Measurements from ENCODE around the gene HOXA3. TPM values are rescaled to one million over a fixed set of nuclear protein-coding genes. Genes with fewer than 3 reads are reported as not detected.

The HOXA3 gene
- total and polyA plus RNA-seq, 9 donors: 0.36 to 50.9 (median 2.3) TPM

DNA sequence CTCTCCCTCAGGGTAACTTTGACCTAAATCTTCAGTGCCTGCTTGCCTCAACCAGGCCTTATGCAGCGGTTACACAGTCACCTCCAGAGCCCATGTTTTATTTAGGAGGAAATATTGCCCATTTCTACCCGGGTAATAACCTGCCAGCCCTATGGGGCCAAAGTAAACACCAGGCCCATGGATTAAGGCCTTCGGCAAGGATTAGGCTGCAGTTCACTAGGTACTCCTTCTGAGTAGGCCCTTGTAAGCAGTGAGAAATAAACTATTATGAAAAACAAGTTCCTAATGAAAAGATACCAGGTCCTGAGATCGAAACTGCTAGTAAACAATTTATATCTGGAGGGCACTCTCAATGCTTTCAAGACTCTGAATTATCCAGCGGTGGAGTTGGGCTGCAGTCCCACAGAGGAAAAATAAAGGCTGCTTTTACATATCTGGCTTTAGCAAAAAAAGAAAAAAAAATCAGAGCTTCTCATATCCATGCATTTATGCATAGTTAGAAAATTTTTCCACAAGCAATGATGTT is 25.5 kb upstream of the HOXA3 start:
- H3K27ac ChIP-seq: no peak overlapping the region
- intact Hi-C loops (cut with DNase I): no loop called here
- H3K4me3 ChIP-seq: peak overlapping the region; percentile 53
- TF ChIP-seq CTCF (IDR thresholded peaks at IDR 0.05) (no peak), POLR2A (IDR thresholded peaks at IDR 0.05) (no peak), EP300 (IDR thresholded peaks at IDR 0.05) (no peak)
- peaks cover 9% of the 10 kb centered on the region for H3K4me1 ChIP-seq (ENCODE audit: insufficient read depth)
- peaks cover 9% of the 10 kb centered on the region for H3K27me3 ChIP-seq
- H3K36me3 ChIP-seq: no peaks in the 10 kb centered on the region
- H3K9me3 ChIP-seq: no peaks in the 10 kb centered on the region
- WGBS, 3 donors: 81 to 91% (median 88%) methylated on average over 5 of the region's 5 CpGs
- DNase-seq: no peak

DNA sequence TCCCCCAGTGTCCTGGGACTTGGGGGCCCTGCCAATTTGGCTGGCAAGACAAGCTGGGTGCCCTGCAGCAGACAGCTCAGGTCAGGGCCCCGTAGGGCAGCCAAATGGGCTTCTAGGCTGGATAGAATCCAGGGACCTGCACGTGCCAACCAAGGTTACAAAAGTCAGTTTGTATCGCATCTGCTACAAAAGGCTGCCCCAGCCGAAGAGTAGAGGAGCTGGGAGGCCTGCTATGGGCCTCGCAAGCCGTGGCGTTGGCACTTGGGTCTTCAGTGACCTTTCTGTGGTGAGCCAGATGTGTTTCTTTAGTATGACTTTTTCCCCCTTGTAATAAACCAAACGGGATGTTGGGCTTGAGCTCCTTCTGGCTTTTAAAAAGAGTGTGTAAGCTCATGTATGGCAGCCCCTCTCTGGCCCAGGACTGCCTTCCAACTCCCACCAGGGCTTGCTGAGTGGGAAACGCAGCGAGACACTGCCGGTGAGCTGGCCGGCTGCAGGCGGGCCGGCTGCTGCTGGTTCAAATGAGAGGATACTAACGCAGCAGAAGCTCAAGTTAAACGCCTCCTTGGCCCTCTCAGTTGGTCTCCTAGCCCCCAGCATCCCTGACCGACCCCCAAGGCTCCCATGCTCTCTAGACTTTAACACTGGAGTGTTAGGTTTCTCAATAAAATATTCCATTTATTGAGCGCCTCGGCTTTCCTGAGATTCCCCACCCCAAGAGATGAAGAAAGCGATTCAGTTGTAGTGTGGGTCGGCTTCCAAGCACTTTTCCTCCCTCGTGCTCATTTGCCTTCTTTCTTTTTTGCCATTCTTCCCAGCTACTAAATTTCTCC is 24.8 kb upstream of the HOXA3 start:
- H3K9me3 ChIP-seq: no peaks in the 10 kb centered on the region
- no peak for TF ChIP-seq CTCF (IDR thresholded peaks at IDR 0.05)
- TF ChIP-seq POLR2A (IDR thresholded peaks at IDR 0.05): no peak
- TF ChIP-seq EP300 (IDR thresholded peaks at IDR 0.05): no peak
- peaks cover 8% of the 10 kb centered on the region for H3K27me3 ChIP-seq
- H3K4me1 ChIP-seq (ENCODE audit: insufficient read depth): peaks cover 14% of the 10 kb centered on the region
- intact Hi-C loops (cut with DNase I): no loop called here
- no peak overlapping the region for H3K27ac ChIP-seq
- H3K4me3 ChIP-seq: peak overlapping the region; percentile 53
- 81 to 86% (median 85%) methylated on average over 22 of the region's 22 CpGs for WGBS, 3 donors
- DNase-seq: peak in 2 of 5 donors; percentile 7 to 30
- no peaks in the 10 kb centered on the region for H3K36me3 ChIP-seq

GRCh38 chr7:27176524-27176845 is 24.1 kb upstream of the HOXA3 start:
- TF ChIP-seq POLR2A (IDR thresholded peaks at IDR 0.05): no peak
- no peak for TF ChIP-seq EP300 (IDR thresholded peaks at IDR 0.05)
- no peak for TF ChIP-seq CTCF (IDR thresholded peaks at IDR 0.05)
- peaks cover 8% of the 10 kb centered on the region for H3K27me3 ChIP-seq
- 78 to 81% (median 80%) methylated on average over 3 of the region's 3 CpGs for WGBS, 3 donors
- peaks cover 14% of the 10 kb centered on the region for H3K4me1 ChIP-seq (ENCODE audit: insufficient read depth)
- H3K9me3 ChIP-seq: no peaks in the 10 kb centered on the region
- no peaks in the 10 kb centered on the region for H3K36me3 ChIP-seq
- DNase-seq: peak in 1 of 5 donors; percentile 5
- peak overlapping the region; percentile 53 for H3K4me3 ChIP-seq
- no peak overlapping the region for H3K27ac ChIP-seq
- intact Hi-C loops (cut with DNase I): no loop called here

DNA sequence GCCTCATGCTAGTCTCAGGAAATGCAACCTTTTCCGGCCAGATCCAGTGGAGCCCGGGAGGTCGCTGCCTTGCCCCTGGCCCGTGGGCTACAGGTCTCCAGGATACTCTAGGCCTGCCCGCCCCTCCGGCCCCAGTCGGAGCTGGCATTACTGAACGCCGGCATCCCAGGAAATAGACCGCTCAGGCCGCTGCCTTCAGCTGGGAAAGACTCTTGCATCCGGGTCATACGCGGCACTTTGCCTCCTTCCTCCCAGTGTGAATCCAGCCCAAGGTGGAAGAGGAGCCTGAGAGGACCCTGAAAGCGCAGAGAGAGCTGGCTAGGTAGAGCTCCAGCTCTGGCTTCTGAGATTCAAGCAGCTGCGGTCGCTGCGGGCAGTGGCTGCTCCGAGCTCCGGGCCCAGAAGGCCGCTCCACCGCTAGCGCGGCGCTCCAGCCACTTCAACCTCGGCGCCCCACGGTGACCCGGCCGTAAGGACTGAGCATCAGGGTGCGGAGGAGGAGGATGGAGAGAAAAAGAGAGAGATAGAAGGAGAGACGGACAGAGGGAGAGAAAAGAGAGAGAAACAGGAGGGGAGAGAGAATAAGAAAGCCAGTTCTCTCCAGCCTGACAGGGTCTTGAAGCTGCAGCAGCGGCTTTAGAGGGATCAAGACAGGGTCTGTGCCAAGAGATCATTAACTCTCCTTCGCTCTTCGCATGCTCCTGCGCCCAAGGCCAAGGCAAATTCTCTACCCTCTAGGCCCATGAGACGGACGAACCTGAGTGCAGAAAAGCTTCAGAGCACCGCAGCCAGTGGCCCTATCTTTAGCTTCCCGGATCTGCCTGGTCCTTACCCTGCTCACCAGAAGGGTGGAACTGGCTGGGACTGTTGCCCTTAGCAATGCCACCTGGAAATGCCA is 23.5 kb upstream of the HOXA3 start:
- peak overlapping the region; percentile 53 for H3K4me3 ChIP-seq
- H3K27me3 ChIP-seq: peaks cover 8% of the 10 kb centered on the region
- TF ChIP-seq CTCF (IDR thresholded peaks at IDR 0.05) (no peak), EP300 (IDR thresholded peaks at IDR 0.05) (no peak), POLR2A (IDR thresholded peaks at IDR 0.05) (no peak)
- no peaks in the 10 kb centered on the region for H3K36me3 ChIP-seq
- DNase-seq: peak in 3 of 5 donors; percentile 6 to 16 (median 13)
- H3K9me3 ChIP-seq: no peaks in the 10 kb centered on the region
- intact Hi-C loops (cut with DNase I): no loop called here
- 46 to 71% (median 53%) methylated on average over 39 to 40 of the region's 40 CpGs for WGBS, 3 donors
- peaks cover 14% of the 10 kb centered on the region for H3K4me1 ChIP-seq (ENCODE audit: insufficient read depth)
- no peak overlapping the region for H3K27ac ChIP-seq

Data from ovary (tissue), 9 donors.